ENCODE measurements around the gene SETX. TPM values are rescaled to one million over a fixed set of nuclear protein-coding genes. Genes with fewer than 3 reads are reported as not detected.

SETX gene
- total RNA-seq, 1 experiment from 2014 or later = 44.3 TPM

DNA sequence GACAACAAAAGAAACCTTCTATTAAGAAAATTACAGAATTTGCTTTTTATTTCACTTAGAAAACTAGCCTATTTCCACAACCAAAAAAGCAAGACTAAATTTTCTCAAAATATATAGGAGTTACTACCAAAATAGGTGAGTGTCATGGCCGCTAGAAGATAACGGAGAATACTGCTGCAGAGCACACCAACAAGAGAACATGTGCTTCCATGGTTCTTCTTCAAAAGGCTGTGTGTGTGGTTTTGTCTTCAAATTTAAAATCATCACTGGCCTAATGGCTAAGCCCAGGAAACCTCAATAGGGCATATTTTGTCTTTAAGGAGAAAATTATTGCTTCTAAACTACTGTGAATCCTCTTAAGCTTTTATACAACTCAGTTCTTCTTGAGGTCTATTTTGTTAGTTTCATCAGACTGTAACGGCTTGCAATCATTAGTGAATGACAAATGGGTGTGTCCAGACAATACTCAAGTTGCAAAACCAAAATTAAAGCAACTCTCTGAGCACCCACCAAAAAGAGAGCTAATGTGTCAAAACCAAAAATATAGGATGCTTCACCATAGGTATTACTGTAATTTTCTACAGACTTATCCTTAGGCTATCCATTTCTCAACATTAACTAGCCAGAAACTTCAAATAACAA lies 3.3 kb downstream of the SETX start:
- Histone ChIP-seq H3K27me3 (ENCODE audit: insufficient read depth, low read length) (no peaks in the 10 kb centered on the region), H3K23ac (ENCODE audit: insufficient read length, low read depth, low read length) (no peak overlapping the region), H4K20me1 (ENCODE audit: control insufficient read depth, insufficient read depth, insufficient read length) (no peaks in the 10 kb centered on the region), H2BK120ac (ENCODE audit: low read depth, low read length, poor library complexity, severe bottlenecking) (no peak overlapping the region), H2BK5ac (ENCODE audit: insufficient read length, low read length) (no peak overlapping the region), H3K23me2 (ENCODE audit: insufficient read length, low read depth, low read length, poor library complexity, severe bottlenecking) (peaks cover 5% of the 10 kb centered on the region), H3T11ph (ENCODE audit: low read length) (no peak overlapping the region), H3K4me1 (ENCODE audit: insufficient read depth, low read length) (no peaks in the 10 kb centered on the region), H2AK5ac (ENCODE audit: insufficient read length, low read length) (no peak overlapping the region), H2BK12ac (ENCODE audit: insufficient read length, low read depth, low read length) (no peak overlapping the region), H2BK20ac (ENCODE audit: low read depth, low read length, poor library complexity, severe bottlenecking) (no peak overlapping the region), H3K18ac (ENCODE audit: insufficient read length, low read depth, low read length) (no peak overlapping the region), H3K27ac (ENCODE audit: insufficient read length, low read depth, low read length) (no peak overlapping the region), H3K4me2 (ENCODE audit: insufficient read depth, insufficient read length, low read length) (no peak overlapping the region), H3K14ac (ENCODE audit: insufficient read depth, low read length) (no peak overlapping the region), H3K79me1 (ENCODE audit: insufficient read depth, low read depth, low read length, poor library complexity, severe bottlenecking) (no peaks in the 10 kb centered on the region), H3K79me2 (ENCODE audit: insufficient read depth, low read length) (peaks cover 4% of the 10 kb centered on the region; the same call in 1 of the 2 replicates), H3K4ac (ENCODE audit: low read depth, low read length) (no peak overlapping the region), H2AFZ (ENCODE audit: low read length) (no peak overlapping the region), H2BK15ac (ENCODE audit: low read depth, low read length) (no peak overlapping the region), H3K56ac (ENCODE audit: insufficient read length, low read depth, low read length) (no peak overlapping the region), H3K9me3 (ENCODE audit: control insufficient read depth, low read depth, low read length) (no peaks in the 10 kb centered on the region), H3K9ac (ENCODE audit: extremely low read depth, insufficient read length, low read length) (no peak overlapping the region), H4K5ac (ENCODE audit: insufficient read length, low read depth, low read length) (no peak overlapping the region), H4K8ac (replicated peaks; ENCODE audit: insufficient read length, low read depth, low read length) (no peak overlapping the region), H4K91ac (ENCODE audit: insufficient read length, low read depth, low read length) (no peak overlapping the region)
- Mint-ChIP-seq H3K4me1 (peaks cover 13 to 15% of the 10 kb centered on the region in 2 experiments), H3K36me3 (ENCODE audit: insufficient read depth in 1 of 3, low read depth in 3 of 3) (peaks cover 27 to 65% (median 46%) of the 10 kb centered on the region in 3 experiments; a peak in 6 of 7 replicates), H3K27me3 (ENCODE audit: low read depth) (no peaks in the 10 kb centered on the region), H3K9me3 (no peaks in the 10 kb centered on the region; a peak in 1 of 5 replicates), H3K27ac (no peak overlapping the region; a peak in 1 of 7 replicates), H3K4me3 (no peak overlapping the region)
- TF ChIP-seq, protein P1, sequence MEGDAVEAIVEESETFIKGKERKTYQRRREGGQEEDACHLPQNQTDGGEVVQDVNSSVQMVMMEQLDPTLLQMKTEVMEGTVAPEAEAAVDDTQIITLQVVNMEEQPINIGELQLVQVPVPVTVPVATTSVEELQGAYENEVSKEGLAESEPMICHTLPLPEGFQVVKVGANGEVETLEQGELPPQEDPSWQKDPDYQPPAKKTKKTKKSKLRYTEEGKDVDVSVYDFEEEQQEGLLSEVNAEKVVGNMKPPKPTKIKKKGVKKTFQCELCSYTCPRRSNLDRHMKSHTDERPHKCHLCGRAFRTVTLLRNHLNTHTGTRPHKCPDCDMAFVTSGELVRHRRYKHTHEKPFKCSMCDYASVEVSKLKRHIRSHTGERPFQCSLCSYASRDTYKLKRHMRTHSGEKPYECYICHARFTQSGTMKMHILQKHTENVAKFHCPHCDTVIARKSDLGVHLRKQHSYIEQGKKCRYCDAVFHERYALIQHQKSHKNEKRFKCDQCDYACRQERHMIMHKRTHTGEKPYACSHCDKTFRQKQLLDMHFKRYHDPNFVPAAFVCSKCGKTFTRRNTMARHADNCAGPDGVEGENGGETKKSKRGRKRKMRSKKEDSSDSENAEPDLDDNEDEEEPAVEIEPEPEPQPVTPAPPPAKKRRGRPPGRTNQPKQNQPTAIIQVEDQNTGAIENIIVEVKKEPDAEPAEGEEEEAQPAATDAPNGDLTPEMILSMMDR (conservative IDR thresholded peaks at IDR 0.05) = no peak
- WGBS (ENCODE audit: extremely low coverage, insufficient read length, low lambda C conversion rate) = no CpG with 5 or more reads among the region's 3 CpGs
- DNase-seq = no peak
